Measurements from ENCODE around the gene CKM. TPM values are rescaled to one million over a fixed set of nuclear protein-coding genes. Genes with fewer than 3 reads are reported as not detected.

CKM gene
- total RNA-seq (2022; extraction: Qiagen RNA extraction; ENCODE audit: low read depth): not detected in 5 replicates

DNA sequence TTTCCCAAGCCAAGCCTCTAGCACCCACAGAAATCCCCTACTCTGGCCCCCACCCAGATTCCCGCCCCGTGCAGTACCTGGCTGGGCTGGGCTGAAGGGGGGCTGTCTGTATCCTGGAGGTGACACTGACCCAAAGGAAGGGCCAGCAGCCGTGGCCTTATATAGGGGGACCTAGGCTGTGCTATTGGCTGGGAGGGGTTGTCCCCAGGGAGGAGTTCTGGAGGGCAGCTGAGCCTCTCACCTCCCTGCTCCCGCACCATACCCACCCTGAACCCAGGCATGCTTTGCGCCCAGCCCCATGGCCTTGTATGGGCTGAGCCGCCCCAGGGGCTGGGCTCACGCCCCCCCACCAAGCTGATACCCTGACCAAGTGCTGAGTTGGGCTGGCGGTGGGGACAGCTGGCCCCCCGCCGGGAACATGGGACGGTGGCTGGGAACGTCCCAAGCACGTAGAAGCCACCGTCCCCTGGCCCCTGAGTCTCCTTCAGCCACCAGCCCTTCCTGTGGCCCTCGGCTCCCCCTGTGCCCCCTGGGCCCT, at the start of gene CKM:
TSS of gene CKM (minus strand) at position 132 of the 538 bp plus-strand sequence. CDS start 3,162 bp downstream, outside the sequence.

DNA sequence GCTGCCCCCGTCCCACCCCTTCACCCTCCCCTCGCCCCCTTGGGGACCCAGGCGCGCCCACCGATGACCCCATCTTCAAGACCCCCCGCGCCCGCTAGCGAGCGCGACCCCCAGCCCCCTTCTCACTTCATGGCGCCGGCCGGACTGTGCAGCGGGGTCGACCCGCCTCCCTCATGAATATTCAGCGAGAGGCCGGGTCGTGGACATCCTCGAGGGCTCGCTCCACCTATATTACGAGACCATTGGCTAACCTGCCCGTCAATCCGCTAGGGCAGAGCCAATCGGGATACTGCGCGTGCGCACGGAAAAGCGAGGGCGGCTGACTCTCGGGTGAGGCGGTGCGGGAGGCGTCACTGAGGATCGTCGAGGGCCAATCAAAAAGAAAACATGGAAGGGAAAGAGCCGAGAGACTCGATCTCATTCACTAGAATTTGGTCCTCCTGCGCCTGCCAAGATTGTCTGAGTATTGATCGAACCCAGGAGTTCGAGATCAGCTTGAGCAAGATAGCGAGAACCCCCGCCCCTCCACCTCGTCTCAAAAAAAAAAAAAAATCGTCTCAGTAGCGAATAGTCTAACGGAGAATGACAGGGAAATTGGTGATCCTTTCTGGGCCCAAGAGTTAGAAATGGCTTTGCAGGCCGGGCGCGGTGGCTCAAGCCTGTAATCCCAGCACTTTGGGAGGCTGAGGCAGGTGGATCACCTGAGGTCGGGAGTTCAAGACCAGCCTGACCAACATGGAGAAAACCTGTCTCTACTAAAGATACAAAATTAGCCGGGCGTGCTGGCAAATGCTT, 47.9 kb upstream of the CKM start, which contains the start of gene ERCC2:
TSS of gene ERCC2 (minus strand) at position 164 of the 795 bp plus-strand sequence. CDS start at position 131, 33 bp downstream.

DNA sequence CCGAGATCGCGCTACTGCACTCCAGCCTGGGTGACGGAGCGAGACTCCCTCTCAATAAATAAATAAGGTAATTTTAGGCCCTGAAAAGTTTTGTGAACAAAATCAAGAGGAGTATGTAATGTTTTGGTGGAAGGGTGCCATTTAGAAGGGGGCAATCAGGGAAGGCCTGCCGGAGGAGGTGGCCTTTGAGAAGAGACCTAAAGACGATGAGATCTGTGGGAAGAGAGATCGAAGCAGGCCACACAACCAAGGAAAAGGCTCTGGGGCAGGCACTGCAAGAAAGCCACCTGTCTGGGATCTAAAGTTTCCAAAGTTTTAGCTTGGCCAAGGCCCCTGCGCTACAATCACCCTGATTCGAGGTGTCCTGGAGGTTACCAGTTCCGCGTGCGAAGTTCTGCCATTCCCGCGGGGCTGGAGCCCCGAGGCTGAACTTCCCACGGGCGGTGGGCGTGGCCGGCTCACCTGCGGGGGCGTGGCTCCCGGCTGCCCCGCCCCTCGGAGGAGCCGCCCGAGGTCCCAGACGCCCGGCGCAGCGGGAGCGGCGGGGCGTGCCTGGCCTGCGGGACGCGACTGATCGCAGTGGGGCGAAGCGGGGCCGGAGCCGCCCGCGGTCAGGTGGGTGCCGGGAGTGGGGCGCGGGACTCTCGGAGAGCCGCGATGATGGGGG, 17.7 kb upstream of the CKM start, which contains the start of gene KLC3:
TSS of gene KLC3 (plus strand) at position 519 of the 667 bp plus-strand sequence. CDS start 4,792 bp downstream, outside the sequence.

Other genes starting within 250 kb of the CKM start
- gene ZNF296, start 246.4 kb downstream of the CKM start, total RNA-seq (2022; extraction: Qiagen RNA extraction; ENCODE audit: low read depth): 6.5 to 11.0 TPM (median 10.4 TPM) in 5 replicates
- gene GEMIN7, start 243.6 kb downstream of the CKM start, total RNA-seq (2022; extraction: Qiagen RNA extraction; ENCODE audit: low read depth): 80.4 to 92.3 TPM (median 84.4 TPM) in 5 replicates
- 20.7 to 33.8 TPM (median 30.5 TPM) in 5 replicates for gene PPP1R37, start 229.7 kb downstream of the CKM start, total RNA-seq (2022; extraction: Qiagen RNA extraction; ENCODE audit: low read depth)
- gene NKPD1, start 161.9 kb downstream of the CKM start, total RNA-seq (2022; extraction: Qiagen RNA extraction; ENCODE audit: low read depth): 0.08 to 0.13 TPM (median 0.08 TPM) in 5 replicates
- 31.7 to 46.6 TPM (median 38.0 TPM) in 5 replicates for gene TRAPPC6A, start 144.6 kb downstream of the CKM start, total RNA-seq (2022; extraction: Qiagen RNA extraction; ENCODE audit: low read depth)
- gene BLOC1S3, start 144.1 kb downstream of the CKM start, total RNA-seq (2022; extraction: Qiagen RNA extraction; ENCODE audit: low read depth): 10.0 to 18.3 TPM (median 14.8 TPM) in 5 replicates
- gene EXOC3L2, start 77.5 kb downstream of the CKM start, total RNA-seq (2022; extraction: Qiagen RNA extraction; ENCODE audit: low read depth): 0.56 to 1.6 TPM (median 0.98 TPM) in 5 replicates
- gene MARK4, start 71.6 kb downstream of the CKM start, total RNA-seq (2022; extraction: Qiagen RNA extraction; ENCODE audit: low read depth): 6.0 to 8.1 TPM (median 6.7 TPM) in 5 replicates
- gene KLC3, start 17.9 kb upstream of the CKM start, total RNA-seq (2022; extraction: Qiagen RNA extraction; ENCODE audit: low read depth): 0.51 to 0.74 TPM (median 0.65 TPM) in 5 replicates
- gene ERCC2, start 47.7 kb upstream of the CKM start, total RNA-seq (2022; extraction: Qiagen RNA extraction; ENCODE audit: low read depth): 9.5 to 13.8 TPM (median 12.5 TPM) in 5 replicates
- gene PPP1R13L, start 82.2 kb upstream of the CKM start, total RNA-seq (2022; extraction: Qiagen RNA extraction; ENCODE audit: low read depth): 24.1 to 30.7 TPM (median 26.0 TPM) in 5 replicates
- 41.0 to 57.9 TPM (median 48.2 TPM) in 5 replicates for gene POLR1G, start 83.8 kb upstream of the CKM start, total RNA-seq (2022; extraction: Qiagen RNA extraction; ENCODE audit: low read depth)
- gene ERCC1, start 101.0 kb upstream of the CKM start, total RNA-seq (2022; extraction: Qiagen RNA extraction; ENCODE audit: low read depth): 129 to 169 TPM (median 150 TPM) in 5 replicates
- 14.6 to 21.8 TPM (median 17.2 TPM) in 5 replicates for gene FOSB, start 145.1 kb upstream of the CKM start, total RNA-seq (2022; extraction: Qiagen RNA extraction; ENCODE audit: low read depth)
- 8.8 to 12.4 TPM (median 9.7 TPM) in 5 replicates for gene RTN2, start 174.2 kb upstream of the CKM start, total RNA-seq (2022; extraction: Qiagen RNA extraction; ENCODE audit: low read depth)
- gene PPM1N, start 175.6 kb upstream of the CKM start, total RNA-seq (2022; extraction: Qiagen RNA extraction; ENCODE audit: low read depth): 6.2 to 8.0 TPM (median 7.0 TPM) in 5 replicates
- 110 to 143 TPM (median 134 TPM) in 5 replicates for gene VASP, start 184.6 kb upstream of the CKM start, total RNA-seq (2022; extraction: Qiagen RNA extraction; ENCODE audit: low read depth)

Measured in A549 treated with RU486 at 1 μM for 4 hours (cell line).